HTR-8/SVneo (cell line): ENCODE data around the gene SLC7A6.

ENCODE experiments used
- DNase-seq: peaks from one replicate; pipeline ENCODE4 v3.0.0; 2011; ENCODE audit warnings: low spot score, mixed read lengths; ENCODE audit not compliant: insufficient read length
- FAIRE-seq: peaks from 2 replicates; lab custom pipeline; 2011; peaks lifted over from hg19 to GRCh38; lab: Jason Lieb, UNC

The SLC7A6 gene

GRCh38 chr16:68297908-68298307 is 33.6 kb downstream of the SLC7A6 start:
- DNase-seq = no peak
- no peak for FAIRE-seq

GRCh38 chr16:68298312-68298711 is 34.0 kb downstream of the SLC7A6 start:
- no peak for DNase-seq

GRCh38 chr16:68298907-68299561 is 34.7 kb downstream of the SLC7A6 start:
- no peak for FAIRE-seq
- no peak for DNase-seq

More at GRCh38 chr16:68298312-68298711, 34.0 kb downstream of the SLC7A6 start:
- no peak for FAIRE-seq

GRCh38 chr16:68299571-68300453 is 35.5 kb downstream of the SLC7A6 start:
- no peak for FAIRE-seq
- DNase-seq = no peak

- DNase-seq (no peak), FAIRE-seq (no peak)
Observed at GRCh38 chr16:68300734-68301459, 36.6 kb downstream of the SLC7A6 start.

- no peak for FAIRE-seq
Observed at GRCh38 chr16:68306633-68307032, 42.3 kb downstream of the SLC7A6 start.

GRCh38 chr16:68309799-68310198 is 45.5 kb downstream of the SLC7A6 start:
- FAIRE-seq = no peak
- no peak for DNase-seq

More at GRCh38 chr16:68306633-68307032, 42.3 kb downstream of the SLC7A6 start:
- DNase-seq = no peak

GRCh38 chr16:68310437-68310773 is 46.1 kb downstream of the SLC7A6 start:
- peak; percentile 57 for DNase-seq
- FAIRE-seq = no peak

- DNase-seq (peak; percentile 95), FAIRE-seq (peak; percentile 90)
Observed at GRCh38 chr16:68310774-68311511, 46.6 kb downstream of the SLC7A6 start, which contains the start of the genes PRMT7 and SLC7A6OS. Gene PRMT7 (plus strand): TSS chr16:68311019. CDS start chr16:68315980, 4,961 bp downstream. Gene SLC7A6OS (minus strand): TSS chr16:68310946. CDS start chr16:68310926, 20 bp downstream.

- DNase-seq (no peak), FAIRE-seq (no peak)
Observed at GRCh38 chr16:68313116-68313515, 48.8 kb downstream of the SLC7A6 start.

- DNase-seq (no peak), FAIRE-seq (peak; percentile 4)
Observed at GRCh38 chr16:68319185-68319908, 55.0 kb downstream of the SLC7A6 start.

- no peak for FAIRE-seq
Observed at GRCh38 chr16:68324336-68324735, 60.0 kb downstream of the SLC7A6 start.

GRCh38 chr16:68324780-68325357 is 60.5 kb downstream of the SLC7A6 start:
- FAIRE-seq = no peak
- no peak for DNase-seq

More at GRCh38 chr16:68324336-68324735, 60.0 kb downstream of the SLC7A6 start:
- DNase-seq = no peak

GRCh38 chr16:68328151-68328859 is 64.0 kb downstream of the SLC7A6 start:
- FAIRE-seq = peak; percentile 62
- peak; percentile 92 for DNase-seq

GRCh38 chr16:68328860-68329390 is 64.6 kb downstream of the SLC7A6 start:
- DNase-seq = no peak
- FAIRE-seq = no peak

- no peak for FAIRE-seq
- DNase-seq = no peak
Observed at GRCh38 chr16:68331879-68332410, 67.6 kb downstream of the SLC7A6 start.

- FAIRE-seq (no peak), DNase-seq (no peak)
Observed at GRCh38 chr16:68332411-68333121, 68.2 kb downstream of the SLC7A6 start.
